Muscle layer of colon (tissue), 2 donors: ENCODE measurements around the gene SLC23A3.

Source experiments
- H3K27ac ChIP-seq: one replicate; pipeline ENCODE4 v1.7.0; 2013; ENCODE audit warnings: low read depth, mild to moderate bottlenecking, low read length, moderate library complexity
- H3K27me3 ChIP-seq, 2 donors: one replicate each; pipeline ENCODE4 v1.7.0; 2013; ENCODE audit warnings: low read length in 2 of 2, mild to moderate bottlenecking in 2 of 2; ENCODE audit not compliant: insufficient read depth in 2 of 2, control insufficient read depth in 1 of 2
- H3K36me3 ChIP-seq: one replicate; pipeline ENCODE4 v1.7.0; 2013; ENCODE audit warnings: mild to moderate bottlenecking, low read length; ENCODE audit not compliant: insufficient read depth
- H3K4me1 ChIP-seq: one replicate; pipeline ENCODE4 v1.7.0; 2013; ENCODE audit warnings: mild to moderate bottlenecking, low read length; ENCODE audit not compliant: insufficient read depth
- H3K4me3 ChIP-seq, 2 donors: one replicate each; pipeline ENCODE4 v1.7.0; 2013; ENCODE audit warnings: low read length in 2 of 2, low read depth in 1 of 2, mild to moderate bottlenecking in 1 of 2, moderate library complexity in 1 of 2
- H3K9ac ChIP-seq: one replicate; pipeline ENCODE4 v1.7.0; 2013; ENCODE audit warnings: low read length
- H3K9me3 ChIP-seq: one replicate; pipeline ENCODE4 v1.7.0; 2013; ENCODE audit warnings: mild to moderate bottlenecking, low read length
- donor health status: abdominal sarcoma.
- donor health status: Adenocarcinoma of cecum.

Gene SLC23A3

GRCh38 chr2:219172231-219173154, 2.7 kb upstream of the SLC23A3 start:
- no peaks in the 10 kb centered on the region for H3K9me3 ChIP-seq
- H3K9ac ChIP-seq, result no peak overlapping the region
- peak overlapping the region; percentile 43 for H3K27ac ChIP-seq
- H3K4me1 ChIP-seq, result peaks cover 22% of the 10 kb centered on the region
- H3K27me3 ChIP-seq, result no peaks in the 10 kb centered on the region
- no peak overlapping the region for H3K4me3 ChIP-seq
- peaks cover 33% of the 10 kb centered on the region for H3K36me3 ChIP-seq

- H3K4me1 ChIP-seq, result peaks cover 22% of the 10 kb centered on the region
- no peaks in the 10 kb centered on the region for H3K9me3 ChIP-seq
- H3K36me3 ChIP-seq, result peaks cover 33% of the 10 kb centered on the region
- no peaks in the 10 kb centered on the region for H3K27me3 ChIP-seq
- no peak overlapping the region for H3K4me3 ChIP-seq
- no peak overlapping the region for H3K9ac ChIP-seq
- H3K27ac ChIP-seq, result peak overlapping the region; percentile 43
Observed at GRCh38 chr2:219171231-219171651, 1.4 kb upstream of the SLC23A3 start.

- no peaks in the 10 kb centered on the region for H3K9me3 ChIP-seq
- no peak overlapping the region for H3K9ac ChIP-seq
- no peaks in the 10 kb centered on the region for H3K27me3 ChIP-seq
- H3K4me1 ChIP-seq, result peaks cover 8% of the 10 kb centered on the region
- H3K36me3 ChIP-seq, result peaks cover 18% of the 10 kb centered on the region
- H3K27ac ChIP-seq, result no peak overlapping the region
- H3K4me3 ChIP-seq, result no peak overlapping the region
Observed at GRCh38 chr2:219168932-219169331, 897 bp downstream of the SLC23A3 start.

- peaks cover 8% of the 10 kb centered on the region for H3K4me1 ChIP-seq
- peaks cover 15% of the 10 kb centered on the region for H3K36me3 ChIP-seq
- H3K4me3 ChIP-seq, result no peak overlapping the region
- H3K9me3 ChIP-seq, result no peaks in the 10 kb centered on the region
- H3K9ac ChIP-seq, result no peak overlapping the region
- H3K27ac ChIP-seq, result no peak overlapping the region
- no peaks in the 10 kb centered on the region for H3K27me3 ChIP-seq
Observed at GRCh38 chr2:219168526-219168925, 1.3 kb downstream of the SLC23A3 start.

- Histone ChIP-seq H3K36me3 (peaks cover 12% of the 10 kb centered on the region), H3K4me1 (peaks cover 8% of the 10 kb centered on the region), H3K27ac (no peak overlapping the region), H3K27me3 (no peaks in the 10 kb centered on the region), H3K4me3 (no peak overlapping the region), H3K9me3 (no peaks in the 10 kb centered on the region), H3K9ac (no peak overlapping the region)
Observed at GRCh38 chr2:219167997-219168396, 1.8 kb downstream of the SLC23A3 start.

- Histone ChIP-seq H3K27me3 (no peaks in the 10 kb centered on the region), H3K4me1 (peaks cover 4% of the 10 kb centered on the region), H3K27ac (no peak overlapping the region), H3K36me3 (no peaks in the 10 kb centered on the region), H3K9ac (no peak overlapping the region), H3K9me3 (no peaks in the 10 kb centered on the region), H3K4me3 (no peak overlapping the region)
Observed at GRCh38 chr2:219165058-219165911, 4.5 kb downstream of the SLC23A3 start.

- Histone ChIP-seq H3K9ac (no peak overlapping the region), H3K36me3 (no peaks in the 10 kb centered on the region), H3K27me3 (no peaks in the 10 kb centered on the region), H3K9me3 (no peaks in the 10 kb centered on the region), H3K27ac (no peak overlapping the region), H3K4me3 (no peak overlapping the region), H3K4me1 (peaks cover 9% of the 10 kb centered on the region)
Observed at GRCh38 chr2:219163156-219163555, 6.7 kb downstream of the SLC23A3 start.

- no peak overlapping the region for H3K9ac ChIP-seq
- peak overlapping the region; percentile 69 to 79 for H3K4me3 ChIP-seq
- peaks cover 12% of the 10 kb centered on the region for H3K36me3 ChIP-seq
- H3K27me3 ChIP-seq, result no peaks in the 10 kb centered on the region
- H3K27ac ChIP-seq, result peak overlapping the region; percentile 84
- H3K9me3 ChIP-seq, result no peaks in the 10 kb centered on the region
- H3K4me1 ChIP-seq, result peaks cover 9% of the 10 kb centered on the region
Observed at GRCh38 chr2:219161097-219161496, 8.7 kb downstream of the SLC23A3 start.

GRCh38 chr2:219160186-219161017, 9.4 kb downstream of the SLC23A3 start, which contains the start of gene NHEJ1:
TSS of gene NHEJ1 (minus strand) at chr2:219160815. CDS start at chr2:219158362, 2,453 bp downstream.
- H3K4me1 ChIP-seq, result peaks cover 9% of the 10 kb centered on the region
- H3K27ac ChIP-seq, result peak within 1 kb of the TSS; percentile 84
- H3K9ac ChIP-seq, result peak within 1 kb of the TSS; percentile 54
- H3K4me3 ChIP-seq, result peak within 1 kb of the TSS; percentile 69 to 79
- peaks cover 12% of the 10 kb centered on the region for H3K36me3 ChIP-seq
- H3K27me3 ChIP-seq, result no peaks in the 10 kb centered on the region
- no peaks in the 10 kb centered on the region for H3K9me3 ChIP-seq

- peak overlapping the region; percentile 84 for H3K27ac ChIP-seq
- H3K36me3 ChIP-seq, result peaks cover 12% of the 10 kb centered on the region
- peak overlapping the region; percentile 69 to 79 for H3K4me3 ChIP-seq
- no peaks in the 10 kb centered on the region for H3K9me3 ChIP-seq
- H3K9ac ChIP-seq, result peak overlapping the region; percentile 54
- H3K27me3 ChIP-seq, result no peaks in the 10 kb centered on the region
- peaks cover 9% of the 10 kb centered on the region for H3K4me1 ChIP-seq
Observed at GRCh38 chr2:219159771-219160185, 10.1 kb downstream of the SLC23A3 start.
